CD14-positive monocyte (primary cell): Measurements from ENCODE around the gene PALM. TPM values are rescaled to one million over a fixed set of nuclear protein-coding genes. Genes with fewer than 3 reads are reported as not detected.
A peak's percentile ranks its signal among the peaks of the same experiment; 100 is the strongest.

Experiments
- DNase-seq, 3 donors: peaks; one replicate each; pipeline ENCODE4 v3.0.0-alpha.2; 2011 to 2022
- H2AFZ ChIP-seq: 2 replicates; pipeline ENCODE4 v1.6.0; 2012; ENCODE audit warnings: mild to moderate bottlenecking, low read depth, low read length, inconsistent platforms; ENCODE audit not compliant: insufficient read depth, poor library complexity, severe bottlenecking
- H3K27ac ChIP-seq, 2 donors: 1 replicate in 1 of 2; 2 replicates in 1 of 2; pipeline ENCODE4 v1.5.1; 2012 to 2013; ENCODE audit warnings: low read length in 2 of 2, control low read depth in 1 of 2, inconsistent platforms in 1 of 2, low read depth in 1 of 2, mild to moderate bottlenecking in 1 of 2
- H3K27me3 ChIP-seq, 2 donors: one replicate each; pipeline versions ENCODE4 v1.6.0 to v1.6.1; 2011 to 2013; ENCODE audit warnings: low read length in 2 of 2; ENCODE audit not compliant: control insufficient read depth in 2 of 2, insufficient read depth in 2 of 2
- H3K36me3 ChIP-seq, 2 donors: replicated peaks in 1 of 2; 1 replicate in 1 of 2; 2 replicates in 1 of 2; pipeline versions ENCODE4 v1.5.1 to v1.6.1; 2012 to 2013; ENCODE audit warnings: low read length in 2 of 2, control low read depth in 1 of 2, inconsistent platforms in 1 of 2, mild to moderate bottlenecking in 1 of 2; ENCODE audit not compliant: insufficient read depth in 2 of 2, control insufficient read depth in 1 of 2
- H3K4me1 ChIP-seq, 2 donors: 1 replicate in 1 of 2; 2 replicates in 1 of 2; pipeline versions ENCODE4 v1.5.1 to v1.6.1; 2012 to 2013; ENCODE audit warnings: low read length in 2 of 2, control low read depth in 1 of 2, inconsistent platforms in 1 of 2, mild to moderate bottlenecking in 1 of 2, moderate library complexity in 1 of 2; ENCODE audit not compliant: insufficient read depth in 2 of 2, control insufficient read depth in 1 of 2
- H3K4me2 ChIP-seq: replicated peaks from 2 replicates; pipeline ENCODE3; 2012; ENCODE audit warnings: low read length, moderate library complexity, mild to moderate bottlenecking; ENCODE audit not compliant: poor library complexity, severe bottlenecking; ENCODE audit errors: extremely low read depth
- H3K4me3 ChIP-seq, 3 experiments: fragments of 200-600 bp in 1 of 3; sonication (generic) in 1 of 3; replicated peaks in 1 of 3; 1 replicate in 2 of 3; 2 replicates in 1 of 3; pipeline ENCODE4 v1.5.1; 2011 to 2013; ENCODE audit warnings: low read length in 3 of 3, mild to moderate bottlenecking in 3 of 3, control low read depth in 2 of 3, low read depth in 2 of 3, inconsistent platforms in 1 of 3, moderate library complexity in 1 of 3
- H3K79me2 ChIP-seq: 2 replicates; pipeline ENCODE4 v1.6.0; 2012; ENCODE audit warnings: mild to moderate bottlenecking, control low read depth, inconsistent platforms, low read length, moderate library complexity; ENCODE audit not compliant: insufficient read depth
- H3K9ac ChIP-seq: 2 replicates; pipeline ENCODE4 v1.6.0; 2017; ENCODE audit warnings: low read length, mild to moderate bottlenecking; ENCODE audit not compliant: insufficient read depth, poor library complexity, severe bottlenecking
- H3K9me3 ChIP-seq, 2 donors: replicated peaks in 1 of 2; 1 replicate in 1 of 2; 2 replicates in 1 of 2; pipeline versions ENCODE4 v1.5.1 to v1.6.1; 2012 to 2013; ENCODE audit warnings: low read length in 2 of 2, control low read depth in 1 of 2; ENCODE audit not compliant: control insufficient read depth in 1 of 2, insufficient read depth in 1 of 2
- H4K20me1 ChIP-seq: 2 replicates; pipeline ENCODE4 v1.6.0; 2012; ENCODE audit warnings: mild to moderate bottlenecking, low read length, control low read depth, moderate library complexity; ENCODE audit not compliant: insufficient read depth
- H3K27ac Mint-ChIP-seq, 7 donors: one replicate each; pipeline ENCODE4 v1.8.0; 2020; ENCODE audit warnings: mild to moderate bottlenecking in 7 of 7, mixed read lengths in 7 of 7, moderate library complexity in 6 of 7, inconsistent platforms in 2 of 7
- H3K27me3 Mint-ChIP-seq, 3 donors: one replicate each; pipeline ENCODE4 v1.8.0; 2021 to 2022; ENCODE audit warnings: low read depth in 3 of 3, mild to moderate bottlenecking in 3 of 3, mixed read lengths in 3 of 3, moderate library complexity in 3 of 3, inconsistent platforms in 1 of 3
- H3K36me3 Mint-ChIP-seq, 2 donors: one replicate each; pipeline ENCODE4 v1.8.0; 2020; ENCODE audit warnings: mixed read lengths in 2 of 2, inconsistent platforms in 1 of 2, mild to moderate bottlenecking in 1 of 2
- H3K4me1 Mint-ChIP-seq: one replicate; pipeline ENCODE4 v1.8.0; 2020; ENCODE audit warnings: mild to moderate bottlenecking, mixed read lengths
- H3K4me3 Mint-ChIP-seq, 2 donors: one replicate each; pipeline ENCODE4 v1.8.0; 2020; ENCODE audit warnings: mild to moderate bottlenecking in 2 of 2, mixed read lengths in 2 of 2, moderate library complexity in 1 of 2
- H3K9me3 Mint-ChIP-seq, 7 donors: one replicate each; pipeline ENCODE4 v1.8.0; 2020 to 2022; ENCODE audit warnings: mixed read lengths in 7 of 7, mild to moderate bottlenecking in 6 of 7, moderate library complexity in 6 of 7, inconsistent platforms in 2 of 7
- WGBS: methylation state at CpG from one replicate; pipeline ENCODE4 v1.1.5; 2013; ENCODE audit warnings: missing lambda C conversion rate; ENCODE audit not compliant: insufficient coverage; 5-methylcytosine and 5-hydroxymethylcytosine counted together
- intact Hi-C, 2 donors: fragments of 100-400 bp; cut with micrococcal nuclease; formaldehyde crosslinking; loops; one replicate each; pipeline versions ENCODE4 v1.15.0 to v1.15.1; 2023
- polyA plus RNA-seq, 3 donors: library from polyadenylated mRNA; depleted of rRNA in 1 of 3; unstranded in 2 of 3; stranded (reverse) in 1 of 3; fragments of 300-500 nt in 2 of 3; fragments of >200 nt in 1 of 3; fragmentation: Illumina TruSeq in 2 of 3; gene quantifications; 1 replicate in 2 of 3; 2 replicates in 1 of 3; pipeline ENCODE4 v1.2.3, GENCODE V29; 2012 to 2021
- TF ChIP-seq, protein P1 (sequence below): fragments of 200-600 bp; IDR thresholded peaks from one replicate; pipeline ENCODE4 v1.8.0; 2022; ENCODE audit warnings: antibody characterized with exemption, mild to moderate bottlenecking

PALM gene
- polyA plus RNA-seq, 3 donors: 0.23 TPM; not detected in 2

DNA sequence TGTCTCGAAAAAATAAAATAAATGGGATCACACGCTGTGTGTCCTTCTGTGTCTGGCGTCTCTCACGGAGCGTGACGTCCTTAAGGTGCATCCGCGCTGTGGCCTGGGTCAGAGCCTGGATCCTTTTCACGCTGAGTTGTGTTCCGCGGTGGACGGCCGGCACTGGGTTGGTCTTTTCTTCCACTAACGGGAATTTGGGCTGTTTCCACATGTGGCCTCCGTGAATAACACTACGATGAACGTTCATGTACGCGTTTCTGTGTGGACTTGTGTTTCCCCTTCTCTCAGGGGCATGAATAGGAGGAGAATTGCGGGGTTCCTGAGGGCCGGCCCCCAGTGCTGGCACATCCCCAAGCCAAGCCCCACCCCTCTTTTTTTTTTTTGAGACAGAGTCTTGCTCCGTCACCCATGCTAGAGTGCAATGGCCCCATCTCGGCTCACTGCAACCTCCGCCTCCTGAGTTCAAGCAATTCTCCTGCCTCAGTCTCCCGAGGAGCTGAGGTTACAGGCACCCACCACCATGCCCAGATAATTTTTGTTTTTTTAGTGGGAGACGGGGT is 82.4 kb downstream of the PALM start:
- H3K4me1 ChIP-seq: peaks cover 16% of the 10 kb centered on the region in 2 donors
- H3K9me3 Mint-ChIP-seq: peaks cover 0 to 2% (median 0%) of the 10 kb centered on the region in 7 donors
- no peak overlapping the region for H2AFZ ChIP-seq
- peak overlapping the region in 1 of 2 donors; percentile 42 for H3K4me3 Mint-ChIP-seq
- no peak overlapping the region for H3K27ac Mint-ChIP-seq
- intact Hi-C loops: no loop called here
- DNase-seq: no peak
- no peaks in the 10 kb centered on the region for H4K20me1 ChIP-seq
- no peak overlapping the region for H3K4me3 ChIP-seq
- no peaks in the 10 kb centered on the region for H3K9me3 ChIP-seq
- no peak overlapping the region for H3K9ac ChIP-seq
- H3K4me1 Mint-ChIP-seq: peaks cover 12% of the 10 kb centered on the region
- H3K36me3 Mint-ChIP-seq: peaks cover 0 to 2% of the 10 kb centered on the region in 2 donors
- TF ChIP-seq, protein P1, sequence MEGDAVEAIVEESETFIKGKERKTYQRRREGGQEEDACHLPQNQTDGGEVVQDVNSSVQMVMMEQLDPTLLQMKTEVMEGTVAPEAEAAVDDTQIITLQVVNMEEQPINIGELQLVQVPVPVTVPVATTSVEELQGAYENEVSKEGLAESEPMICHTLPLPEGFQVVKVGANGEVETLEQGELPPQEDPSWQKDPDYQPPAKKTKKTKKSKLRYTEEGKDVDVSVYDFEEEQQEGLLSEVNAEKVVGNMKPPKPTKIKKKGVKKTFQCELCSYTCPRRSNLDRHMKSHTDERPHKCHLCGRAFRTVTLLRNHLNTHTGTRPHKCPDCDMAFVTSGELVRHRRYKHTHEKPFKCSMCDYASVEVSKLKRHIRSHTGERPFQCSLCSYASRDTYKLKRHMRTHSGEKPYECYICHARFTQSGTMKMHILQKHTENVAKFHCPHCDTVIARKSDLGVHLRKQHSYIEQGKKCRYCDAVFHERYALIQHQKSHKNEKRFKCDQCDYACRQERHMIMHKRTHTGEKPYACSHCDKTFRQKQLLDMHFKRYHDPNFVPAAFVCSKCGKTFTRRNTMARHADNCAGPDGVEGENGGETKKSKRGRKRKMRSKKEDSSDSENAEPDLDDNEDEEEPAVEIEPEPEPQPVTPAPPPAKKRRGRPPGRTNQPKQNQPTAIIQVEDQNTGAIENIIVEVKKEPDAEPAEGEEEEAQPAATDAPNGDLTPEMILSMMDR: no peak
- no peak overlapping the region for H3K4me2 ChIP-seq
- H3K27me3 ChIP-seq: no peaks in the 10 kb centered on the region
- H3K79me2 ChIP-seq: peaks cover under 1% of the 10 kb centered on the region
- no peak overlapping the region for H3K27ac ChIP-seq
- H3K27me3 Mint-ChIP-seq: peaks cover 4 to 6% (median 5%) of the 10 kb centered on the region in 3 donors
- WGBS: 83% methylated on average over 21 of the region's 26 CpGs
- no peaks in the 10 kb centered on the region for H3K36me3 ChIP-seq

DNA sequence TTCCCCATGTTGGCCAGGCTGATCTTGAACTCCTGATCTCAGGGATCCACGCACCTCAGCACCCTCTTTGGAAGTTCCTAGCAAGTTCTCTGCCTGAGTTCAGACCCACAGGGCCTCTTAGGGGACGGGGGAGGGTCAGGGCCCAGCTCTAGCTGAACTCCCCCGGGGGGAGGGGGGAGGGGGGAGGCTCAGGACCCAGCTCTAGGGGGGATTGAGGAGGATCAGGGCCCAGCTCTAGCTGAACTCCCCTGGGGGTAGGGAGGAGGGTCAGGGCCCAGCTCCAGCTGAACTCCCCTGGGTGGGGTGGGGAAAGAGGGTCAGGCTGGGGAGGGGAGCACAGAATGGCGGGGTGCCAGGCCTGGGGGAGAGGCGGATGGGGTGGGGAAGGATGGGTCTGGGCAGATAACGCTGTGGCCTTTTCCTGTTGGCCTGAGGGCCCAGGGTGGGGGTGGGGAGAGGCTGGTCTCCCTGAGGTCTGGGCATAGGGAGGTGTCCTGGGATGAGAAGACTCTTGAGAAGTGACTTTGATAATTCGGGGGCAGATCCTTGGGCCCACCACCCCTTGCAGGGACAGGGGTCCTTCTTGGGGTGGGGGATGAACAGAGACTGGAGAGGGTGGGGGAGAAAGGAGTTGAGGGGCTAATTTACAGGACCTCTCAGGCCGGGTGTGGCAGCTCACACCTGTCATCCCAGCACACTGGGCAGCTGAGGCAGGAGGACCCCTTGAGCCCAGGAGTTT is 83.0 kb downstream of the PALM start:
- H3K9me3 Mint-ChIP-seq: peaks cover 0 to 2% (median 0%) of the 10 kb centered on the region in 7 donors
- DNase-seq: no peak
- peak overlapping the region in 1 of 2 donors; percentile 42 for H3K4me3 Mint-ChIP-seq
- Histone ChIP-seq H3K79me2 (peaks cover 5% of the 10 kb centered on the region), H3K27me3 (no peaks in the 10 kb centered on the region), H3K4me2 (no peak overlapping the region), H3K4me3 (no peak overlapping the region), H3K36me3 (no peaks in the 10 kb centered on the region), H3K9ac (no peak overlapping the region), H3K27ac (no peak overlapping the region), H2AFZ (no peak overlapping the region), H3K9me3 (no peaks in the 10 kb centered on the region), H4K20me1 (no peaks in the 10 kb centered on the region), H3K4me1 (peaks cover 22% of the 10 kb centered on the region in 2 donors)
- no peak overlapping the region for H3K27ac Mint-ChIP-seq
- intact Hi-C loops: no loop called here
- peaks cover 12% of the 10 kb centered on the region for H3K4me1 Mint-ChIP-seq
- WGBS: 67% methylated on average over 7 of the region's 8 CpGs
- TF ChIP-seq, protein P1: no peak
- peaks cover 0 to 2% of the 10 kb centered on the region in 2 donors for H3K36me3 Mint-ChIP-seq
- peaks cover 4 to 6% (median 5%) of the 10 kb centered on the region in 3 donors for H3K27me3 Mint-ChIP-seq
